ENCODE results near the gene CFAP91.

- TF ChIP-seq, protein P1, sequence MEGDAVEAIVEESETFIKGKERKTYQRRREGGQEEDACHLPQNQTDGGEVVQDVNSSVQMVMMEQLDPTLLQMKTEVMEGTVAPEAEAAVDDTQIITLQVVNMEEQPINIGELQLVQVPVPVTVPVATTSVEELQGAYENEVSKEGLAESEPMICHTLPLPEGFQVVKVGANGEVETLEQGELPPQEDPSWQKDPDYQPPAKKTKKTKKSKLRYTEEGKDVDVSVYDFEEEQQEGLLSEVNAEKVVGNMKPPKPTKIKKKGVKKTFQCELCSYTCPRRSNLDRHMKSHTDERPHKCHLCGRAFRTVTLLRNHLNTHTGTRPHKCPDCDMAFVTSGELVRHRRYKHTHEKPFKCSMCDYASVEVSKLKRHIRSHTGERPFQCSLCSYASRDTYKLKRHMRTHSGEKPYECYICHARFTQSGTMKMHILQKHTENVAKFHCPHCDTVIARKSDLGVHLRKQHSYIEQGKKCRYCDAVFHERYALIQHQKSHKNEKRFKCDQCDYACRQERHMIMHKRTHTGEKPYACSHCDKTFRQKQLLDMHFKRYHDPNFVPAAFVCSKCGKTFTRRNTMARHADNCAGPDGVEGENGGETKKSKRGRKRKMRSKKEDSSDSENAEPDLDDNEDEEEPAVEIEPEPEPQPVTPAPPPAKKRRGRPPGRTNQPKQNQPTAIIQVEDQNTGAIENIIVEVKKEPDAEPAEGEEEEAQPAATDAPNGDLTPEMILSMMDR (conservative IDR thresholded peaks at IDR 0.05; ENCODE audit: low read depth in 2 of 2) = no peak
- no peak for TF ChIP-seq EZH2phosphoT487 (IDR thresholded peaks at IDR 0.05; ENCODE audit: unreplicated experiment)
Measured at GRCh38 chr3:119677641-119677934, 25.2 kb upstream of the CFAP91 start.

All from GM23338 (cell line).